G401.6 (cell line): ENCODE data around the gene CYTH1.

Source experiments
- FAIRE-seq: peaks from 2 replicates; lab custom pipeline; 2012; peaks lifted over from hg19 to GRCh38; lab: Jason Lieb, UNC

CYTH1 gene

DNA sequence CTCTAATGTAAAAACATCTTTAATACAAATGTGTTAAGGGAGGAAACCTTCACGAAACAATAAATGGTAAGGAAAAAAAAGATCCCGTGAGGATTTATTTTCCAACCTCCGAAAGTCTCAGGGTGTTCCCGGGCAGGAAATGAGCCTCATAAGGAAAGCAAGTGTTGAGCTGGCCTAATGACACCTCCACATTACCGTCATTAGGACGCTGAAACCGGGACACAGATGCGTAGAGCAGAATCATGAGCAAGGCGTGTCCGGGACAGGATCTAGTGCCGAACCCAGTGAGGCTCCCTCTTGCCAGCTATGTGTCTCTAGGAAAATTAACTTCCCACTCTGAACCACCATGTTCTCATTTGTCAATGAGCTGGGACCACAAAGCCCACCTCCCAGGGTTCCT is 22.7 kb upstream of the CYTH1 start:
- no peak for FAIRE-seq

DNA sequence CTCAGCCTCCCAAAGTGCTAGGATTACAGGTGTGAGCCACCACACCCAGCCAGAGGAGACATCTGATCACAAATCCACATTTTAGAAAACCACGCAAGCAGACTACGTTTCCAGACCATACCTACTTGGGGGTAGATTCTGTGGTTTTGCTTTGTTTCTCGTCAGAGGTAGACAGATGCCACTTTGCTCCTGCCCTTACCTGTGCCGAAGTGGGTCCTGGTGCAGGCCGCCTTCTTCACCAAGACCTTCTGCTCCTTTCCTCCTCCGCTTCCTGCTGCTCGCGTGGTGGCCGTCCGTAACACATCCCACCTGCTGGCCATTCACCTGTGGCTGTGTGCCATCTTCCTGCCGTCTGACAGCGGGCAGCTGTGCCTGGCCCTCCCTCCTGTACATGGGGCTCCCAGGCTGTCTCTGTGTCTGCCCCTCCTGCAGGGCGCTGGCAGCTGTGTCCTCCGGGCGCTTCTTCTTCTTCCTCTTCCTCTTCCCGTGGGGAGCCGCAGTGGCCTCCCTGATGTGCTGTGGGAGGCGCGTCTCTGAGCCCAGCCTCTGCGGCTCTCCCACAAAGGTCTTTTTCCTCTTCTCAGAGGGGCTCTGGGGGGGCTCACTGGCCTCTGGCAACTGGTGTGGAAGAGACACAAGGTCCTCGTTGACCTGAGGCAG is 21.2 kb upstream of the CYTH1 start:
- no peak for FAIRE-seq

DNA sequence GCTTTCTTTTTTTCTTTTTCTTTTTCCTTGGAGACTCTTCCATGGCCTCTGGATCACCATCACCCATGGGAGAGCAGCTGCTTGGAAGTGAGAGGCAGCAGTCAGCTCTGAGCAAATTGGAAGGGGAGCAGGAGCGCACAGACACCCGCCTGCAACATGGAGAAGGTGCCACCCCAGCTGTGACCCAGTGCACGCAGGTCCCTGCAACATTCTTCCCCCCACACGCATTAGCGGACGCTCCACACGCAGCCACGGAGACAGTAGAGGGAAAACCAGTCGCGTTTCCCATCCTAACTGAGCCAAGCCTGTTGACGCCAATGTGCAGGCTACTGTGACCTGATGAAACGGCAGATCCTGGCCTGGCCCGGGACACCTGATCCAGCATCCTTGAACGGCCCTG is 20.4 kb upstream of the CYTH1 start:
- no peak for FAIRE-seq

DNA sequence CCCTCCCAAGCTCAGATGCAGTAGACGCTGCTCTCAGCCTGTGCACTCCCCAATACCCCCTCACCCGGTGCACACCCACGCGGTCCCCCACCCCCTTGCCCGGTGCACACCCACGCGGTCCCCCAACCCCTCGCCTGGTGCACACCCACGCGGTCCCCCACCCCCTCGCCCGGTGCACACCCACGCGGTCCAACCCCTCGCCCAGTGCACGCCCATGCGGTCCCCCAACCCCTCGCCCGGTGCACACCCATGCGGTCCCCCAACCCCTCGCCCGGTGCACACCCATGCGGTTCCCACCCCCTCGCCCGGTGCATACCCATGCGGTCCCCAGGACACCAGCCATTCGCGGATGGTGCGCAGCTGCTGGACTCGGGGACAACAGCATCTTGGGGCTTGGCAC is 19.9 kb upstream of the CYTH1 start:
- FAIRE-seq, result no peak

DNA sequence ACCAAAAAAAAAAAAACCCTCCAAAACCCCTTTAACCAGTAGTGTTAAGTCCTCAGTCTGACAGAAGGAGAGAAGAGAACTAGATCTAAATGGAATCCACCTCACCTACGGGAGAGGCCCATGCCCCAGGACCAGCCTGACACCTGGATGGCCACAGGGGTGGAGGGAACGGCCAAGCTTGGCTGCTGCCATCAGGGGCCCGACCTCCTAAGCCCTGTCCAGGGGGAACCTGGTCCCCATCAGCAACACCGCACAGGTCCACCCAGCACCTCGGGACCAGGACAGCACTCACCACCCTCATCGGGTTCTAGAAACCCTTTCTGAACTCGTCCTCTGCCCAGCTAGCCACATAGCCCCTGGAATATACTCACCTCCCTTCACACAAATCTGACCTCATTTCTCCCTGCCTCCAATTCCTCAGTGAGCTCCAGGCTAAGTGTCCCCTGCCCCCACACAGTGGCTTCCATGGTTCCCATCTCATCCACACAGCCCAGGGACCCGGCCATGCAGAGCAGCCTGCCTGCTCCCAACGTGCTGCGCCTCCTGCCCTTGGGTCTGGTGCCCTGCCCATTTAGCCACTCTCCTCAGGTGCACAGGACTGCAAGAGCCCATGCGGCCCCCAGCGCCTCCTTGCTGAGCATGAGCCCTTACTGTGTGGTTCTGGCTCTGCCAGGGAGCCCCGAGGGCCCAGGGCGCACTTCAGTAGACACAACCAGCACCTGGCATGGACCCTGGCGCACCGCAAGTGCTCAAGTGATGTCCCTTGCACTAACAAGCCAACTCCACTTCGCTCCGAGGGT is 18.3 kb upstream of the CYTH1 start:
- FAIRE-seq, result no peak

DNA sequence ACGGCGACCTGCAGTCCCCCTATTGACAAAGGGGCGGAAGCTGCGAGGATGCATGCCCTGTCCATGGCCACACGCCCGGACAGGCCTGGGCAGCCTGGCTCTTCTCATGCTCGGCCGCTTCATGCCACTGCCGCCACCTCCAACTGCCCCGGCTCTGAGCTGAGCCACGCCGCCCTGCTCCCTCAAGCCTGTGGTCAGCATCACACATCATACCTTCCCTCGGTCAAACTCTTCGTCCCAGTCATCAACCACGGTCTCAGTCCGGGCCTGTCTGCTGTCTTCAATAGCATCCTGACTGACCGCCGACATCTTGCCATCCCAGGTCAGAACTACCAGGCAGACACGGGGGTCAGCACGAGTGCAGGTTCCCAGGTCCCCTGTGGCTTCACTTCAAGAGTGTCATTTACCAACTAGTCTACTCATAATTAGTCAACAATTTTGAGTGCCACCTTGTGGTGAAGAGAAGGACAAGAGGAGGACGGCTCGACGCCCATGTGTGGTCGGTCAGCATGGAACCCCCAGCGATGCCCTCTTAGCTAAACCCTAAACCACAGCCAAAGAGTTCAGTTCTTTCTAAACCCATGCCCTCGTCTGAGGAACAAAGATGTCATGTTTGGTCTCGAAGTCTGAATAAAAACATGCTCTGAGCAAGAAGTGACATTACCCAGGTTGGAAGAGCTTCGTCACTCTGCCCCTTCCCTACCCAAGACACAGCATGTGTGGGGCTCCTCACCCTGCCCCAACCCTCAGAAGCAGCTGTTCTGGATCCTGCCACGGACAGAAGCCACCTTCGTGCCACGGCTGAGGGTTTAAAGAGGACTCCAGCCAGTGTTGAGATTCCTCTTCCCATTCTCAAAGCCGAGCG is 16.9 kb upstream of the CYTH1 start:
- FAIRE-seq, result no peak

DNA sequence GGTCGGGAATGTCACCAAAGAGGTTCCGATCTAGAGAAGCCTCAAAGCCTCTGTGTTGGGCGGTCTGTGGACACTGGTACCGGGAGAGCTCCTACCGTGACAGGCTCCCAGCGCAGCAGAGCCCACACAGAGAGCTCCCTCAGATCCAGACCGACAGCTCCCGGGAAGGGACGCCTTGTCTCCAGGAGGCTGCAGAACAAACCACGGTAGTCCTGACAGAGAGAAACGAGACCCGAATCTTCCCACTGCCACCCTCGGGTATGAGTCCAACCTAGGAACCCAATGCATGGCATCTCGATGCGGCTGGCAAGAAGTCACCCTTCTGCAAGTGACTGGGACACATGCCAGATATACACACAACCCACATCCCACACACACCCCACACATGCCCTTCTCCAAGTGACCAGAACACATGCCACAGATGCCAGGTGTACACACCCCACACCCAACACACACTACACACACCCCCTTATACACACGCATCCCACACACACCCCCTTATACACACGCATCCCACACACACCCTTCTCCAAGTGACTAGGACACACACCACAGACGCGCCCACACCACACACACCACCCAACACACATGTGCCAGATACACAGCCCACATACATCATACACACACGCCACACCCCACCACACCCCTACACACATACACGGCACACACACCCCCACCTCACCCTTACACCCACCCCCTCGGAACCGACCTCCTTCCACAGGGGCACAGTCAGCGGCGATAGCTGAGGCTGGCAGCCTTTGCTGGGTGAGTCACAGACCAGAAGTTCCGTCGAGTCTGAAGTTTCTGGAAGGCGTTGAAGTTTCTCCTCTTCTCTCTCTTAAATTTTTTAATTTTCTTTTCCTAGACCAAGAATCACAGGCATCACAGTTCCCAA is 15.9 kb upstream of the CYTH1 start:
- no peak for FAIRE-seq

DNA sequence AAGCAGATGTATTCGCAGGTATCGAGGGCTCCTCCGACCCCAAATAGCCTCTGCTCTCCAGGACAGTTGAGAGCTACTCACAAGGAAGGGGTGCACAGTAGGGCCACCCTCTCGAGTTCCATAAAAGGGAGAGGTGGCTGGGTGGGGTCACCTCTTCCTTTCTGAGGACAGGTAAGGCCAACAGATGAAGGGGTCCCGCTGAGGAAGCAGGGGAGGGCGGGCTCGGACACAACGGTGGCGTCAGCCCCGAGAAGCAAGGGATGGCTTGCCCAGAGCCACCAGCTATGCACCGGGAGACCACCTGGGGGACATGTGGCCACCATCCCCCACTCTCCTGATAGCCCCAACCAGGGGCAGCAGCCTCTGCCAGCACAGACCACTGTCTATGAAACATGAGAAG is 15.1 kb upstream of the CYTH1 start:
- FAIRE-seq, result no peak

DNA sequence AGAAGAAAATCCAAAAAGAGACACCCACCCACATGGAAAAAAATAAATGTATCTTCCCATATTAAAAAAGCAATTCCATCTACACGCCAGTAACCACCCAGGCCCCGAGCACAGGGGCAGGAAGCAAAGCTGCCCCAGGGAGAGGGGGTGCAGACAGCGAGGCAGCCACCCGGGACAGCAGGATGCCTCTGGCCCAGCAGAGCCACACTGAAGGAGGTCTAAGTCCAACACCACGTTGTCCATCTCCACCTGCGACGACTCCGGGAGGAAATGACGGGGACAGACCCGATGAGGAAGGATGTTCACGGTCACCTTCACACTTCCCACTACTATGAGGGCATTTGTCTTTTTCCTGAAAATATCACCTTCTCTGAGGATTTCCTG is 14.4 kb upstream of the CYTH1 start:
- no peak for FAIRE-seq

DNA sequence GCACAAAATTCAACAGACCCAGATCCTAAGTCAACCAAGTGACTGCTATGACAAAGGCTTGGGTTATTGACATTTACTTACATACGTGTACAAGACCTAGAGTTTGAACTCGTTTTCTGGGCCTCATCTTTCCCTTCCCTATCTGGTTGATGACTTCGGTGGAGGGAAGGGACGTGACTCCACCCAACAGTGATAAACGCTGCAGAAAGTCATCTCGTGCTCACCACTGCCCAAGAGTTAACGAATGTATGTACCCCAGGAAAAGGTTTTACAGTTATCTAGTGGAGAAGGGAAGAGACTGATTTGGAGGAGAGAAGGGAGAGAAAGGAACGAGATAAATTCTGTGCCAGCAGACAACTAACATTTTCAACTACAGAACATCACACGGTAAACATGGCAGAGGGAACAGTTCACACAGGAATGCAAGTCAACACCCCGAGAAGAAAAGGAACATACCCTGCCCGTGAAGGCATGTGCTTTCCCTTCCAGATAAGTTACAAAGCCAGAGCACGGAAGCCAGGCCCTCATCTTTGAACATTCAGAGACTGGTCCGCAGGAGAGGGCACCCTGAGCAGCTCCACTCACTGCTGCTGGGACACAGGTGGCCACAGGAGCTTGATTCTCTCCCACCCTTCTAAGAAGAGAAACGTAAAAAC is 13.9 kb upstream of the CYTH1 start:
- FAIRE-seq, result no peak

DNA sequence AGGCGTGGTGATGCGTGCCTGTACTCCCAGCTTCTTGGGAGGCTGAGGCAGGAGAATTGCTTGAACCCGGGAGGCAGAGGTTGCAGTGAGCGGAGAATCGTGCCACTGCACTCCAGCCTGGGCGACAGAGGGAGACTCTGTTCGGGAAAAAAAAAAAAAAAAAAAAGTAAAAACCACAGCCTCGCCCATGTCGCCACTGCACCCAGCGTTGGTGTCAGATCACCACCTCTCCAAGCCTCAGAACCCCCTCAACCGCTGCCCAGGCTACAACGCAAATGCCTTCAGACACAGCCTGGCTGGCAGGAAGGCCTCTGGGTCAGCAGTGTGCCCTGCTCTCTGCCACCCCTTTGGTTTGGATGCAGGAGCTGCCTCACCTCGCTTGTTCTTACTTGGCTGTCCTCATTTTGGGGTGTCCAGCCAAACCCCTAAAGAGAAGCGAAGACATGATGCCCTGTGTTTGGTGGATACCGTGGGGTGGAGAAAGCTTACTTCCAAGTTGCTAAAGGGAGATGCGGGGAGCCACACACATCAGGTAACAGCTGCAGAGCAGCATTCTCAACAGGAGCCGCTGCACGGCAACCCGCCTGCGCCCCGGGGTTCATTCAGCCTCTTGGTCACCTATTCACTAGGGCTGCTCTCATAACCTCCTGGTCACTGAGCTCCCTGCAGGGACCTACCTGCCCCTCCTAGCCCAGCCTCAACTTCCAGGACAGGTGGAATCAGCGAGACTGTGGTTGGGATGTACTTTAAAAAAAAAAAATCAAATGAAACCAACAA is 13.0 kb upstream of the CYTH1 start:
- no peak for FAIRE-seq

DNA sequence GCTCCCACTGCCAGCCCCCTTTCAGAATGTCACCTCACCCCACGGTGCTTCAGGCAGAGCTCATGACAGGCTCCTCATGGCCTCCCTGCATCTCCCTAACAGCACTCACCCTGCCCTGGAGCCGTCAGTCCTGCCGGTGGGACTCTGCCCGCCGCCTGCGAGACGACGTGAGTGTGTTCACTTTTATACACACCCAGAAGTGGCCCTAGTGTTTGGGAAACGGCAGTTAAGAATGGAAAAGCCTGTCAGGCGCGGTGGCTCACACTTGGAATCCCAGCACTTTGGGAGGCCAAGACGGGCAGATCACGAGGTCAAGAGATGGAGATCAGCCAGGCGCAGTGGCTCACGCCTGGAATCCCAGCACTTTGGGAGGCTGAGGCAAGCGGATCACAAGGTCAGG is 12.3 kb upstream of the CYTH1 start:
- no peak for FAIRE-seq

DNA sequence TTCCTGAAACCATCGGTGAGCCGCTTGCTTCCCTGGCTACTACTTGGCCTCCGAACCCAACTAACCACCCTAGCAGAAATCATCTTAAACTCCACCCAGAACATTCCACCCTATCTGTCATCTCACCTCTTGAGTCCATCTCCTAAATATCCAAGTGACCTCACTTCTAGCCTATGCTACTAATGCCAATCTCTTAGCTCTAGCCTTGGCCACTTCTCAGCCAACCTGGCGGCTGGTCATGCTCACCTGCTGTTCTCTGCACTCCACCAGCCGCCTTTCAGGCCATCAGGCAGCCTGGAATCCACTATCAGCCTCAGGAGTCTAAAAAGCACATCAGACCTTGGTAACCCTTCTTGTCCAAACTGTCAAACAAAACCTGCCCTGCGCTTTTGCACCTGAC is 11.9 kb upstream of the CYTH1 start:
- no peak for FAIRE-seq

DNA sequence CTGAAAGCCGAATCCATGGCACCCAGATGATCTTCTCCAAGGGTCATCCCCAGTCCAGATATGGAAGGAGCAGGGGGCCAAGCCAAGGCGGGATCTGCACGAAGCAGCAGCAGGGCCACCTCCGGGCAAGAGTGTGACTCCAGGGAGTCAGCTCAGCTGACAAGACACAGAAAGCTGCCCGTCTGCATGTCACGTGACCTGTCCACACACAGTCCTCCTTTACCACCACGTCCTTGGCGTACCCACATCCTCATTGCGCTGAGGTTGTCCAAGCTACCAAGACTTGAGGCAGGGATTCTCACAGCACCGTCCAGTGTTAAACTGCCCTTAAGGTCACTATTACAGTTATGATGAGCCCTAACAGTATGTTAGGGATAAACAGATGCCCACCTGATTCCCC is 11.3 kb upstream of the CYTH1 start:
- FAIRE-seq, result no peak

DNA sequence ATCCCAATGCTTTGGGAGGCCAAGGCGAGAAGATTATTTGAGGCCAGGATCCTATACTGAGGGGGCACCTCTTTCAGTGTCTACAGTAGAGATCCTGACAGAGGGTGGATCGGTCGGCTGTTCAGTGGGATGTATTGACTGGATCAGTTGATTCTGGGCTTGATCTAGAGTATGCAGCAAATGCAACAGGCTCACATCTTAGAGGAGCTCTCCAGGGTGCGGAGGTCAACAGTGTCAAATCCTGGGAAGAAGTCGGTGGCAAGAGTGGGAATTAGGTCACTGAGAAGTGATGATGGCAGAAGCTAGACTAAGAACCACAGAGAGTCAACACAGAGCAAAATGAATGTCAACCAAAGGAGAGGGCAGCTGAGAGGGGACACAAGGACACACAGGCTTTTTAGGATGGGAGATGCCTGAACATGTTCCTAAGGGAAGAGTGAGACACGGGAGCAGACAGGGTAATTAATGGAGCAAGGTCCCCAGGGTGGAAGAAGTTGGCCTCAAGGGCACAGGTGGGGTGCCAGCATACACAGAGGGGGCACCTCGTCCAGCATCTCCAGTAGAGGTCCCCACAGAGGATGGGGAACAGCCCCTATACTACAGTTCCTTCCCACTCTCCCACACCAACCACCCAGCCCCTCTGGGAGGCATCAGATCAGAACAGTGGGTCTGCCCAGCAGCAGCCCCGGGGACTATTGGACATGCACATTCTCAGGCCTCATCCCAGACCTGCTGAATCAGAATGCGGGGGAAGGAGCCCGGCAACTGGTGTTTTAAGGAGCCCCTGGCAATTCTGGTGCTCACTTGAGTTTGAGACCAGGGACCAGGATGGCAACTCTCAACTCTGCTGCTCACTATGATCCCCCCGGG is 10.0 kb upstream of the CYTH1 start:
- FAIRE-seq, result no peak

DNA sequence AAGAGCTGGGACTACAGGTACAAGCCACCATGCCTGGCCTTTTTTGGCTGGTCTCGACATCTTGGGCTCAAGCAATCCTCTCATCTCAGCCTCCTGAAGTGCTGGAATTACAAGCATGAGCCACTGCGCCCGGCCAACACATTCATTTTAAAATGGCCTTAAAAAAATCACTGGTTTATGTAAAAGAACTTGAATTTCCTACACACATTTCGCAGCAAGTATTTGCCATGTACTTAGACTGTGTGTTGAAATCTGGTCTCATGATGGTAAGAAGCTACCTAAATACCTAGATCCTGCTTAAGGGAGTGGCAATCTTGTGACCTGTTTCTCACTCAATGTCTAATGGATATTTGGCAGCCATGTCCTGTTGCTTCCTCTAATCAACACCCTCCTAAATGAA is 8.5 kb upstream of the CYTH1 start:
- no peak for FAIRE-seq

DNA sequence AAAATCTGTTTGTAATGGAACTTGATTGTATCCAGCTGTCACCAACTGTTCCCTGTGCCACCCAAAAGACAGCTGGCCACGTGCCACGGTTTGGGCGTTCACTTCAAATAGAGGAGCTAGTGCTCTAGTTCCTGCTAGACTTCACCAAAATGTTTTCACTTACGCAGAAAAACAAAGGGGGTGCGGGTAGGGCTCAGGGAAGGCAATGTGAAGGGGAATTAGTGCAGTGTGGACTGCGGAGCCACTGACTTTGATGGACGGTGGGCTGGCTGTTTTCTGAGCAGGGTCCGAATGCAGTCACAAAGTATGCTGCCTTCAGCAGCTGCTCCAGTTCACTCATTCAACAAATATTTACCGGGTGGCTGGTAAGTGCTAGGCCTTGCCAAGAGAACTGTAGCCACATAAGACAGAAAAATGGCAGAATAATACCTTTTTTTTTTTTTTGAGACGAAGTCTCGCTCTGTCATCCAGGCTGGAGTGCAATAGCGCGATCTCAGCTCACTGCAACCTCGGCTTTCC is 7.6 kb upstream of the CYTH1 start:
- no peak for FAIRE-seq

DNA sequence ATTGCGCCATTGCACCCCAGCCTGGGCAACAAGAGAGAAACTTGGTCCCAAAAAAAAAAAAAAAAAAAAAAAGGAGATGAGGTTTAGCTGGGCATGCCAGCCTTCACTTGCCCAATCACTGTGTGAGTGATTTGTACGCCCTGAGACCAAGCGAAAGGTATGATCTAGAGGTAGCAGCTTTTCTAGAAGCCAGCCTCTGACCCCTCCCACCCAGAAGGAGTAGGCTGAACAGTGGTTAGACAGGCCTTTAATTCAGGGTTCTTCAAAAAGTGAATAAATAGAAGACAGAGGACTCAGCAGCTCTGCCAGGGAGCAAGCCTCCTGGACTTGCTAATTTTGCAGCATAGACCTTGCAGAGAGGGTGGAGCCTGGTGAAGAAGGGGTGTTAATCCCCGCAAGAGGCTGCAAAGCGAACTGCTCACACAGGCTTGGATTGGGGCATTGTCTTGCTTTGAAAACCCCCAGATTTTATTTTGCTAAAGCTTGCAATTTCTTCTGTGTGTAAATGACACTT is 7.1 kb upstream of the CYTH1 start:
- FAIRE-seq, result no peak

DNA sequence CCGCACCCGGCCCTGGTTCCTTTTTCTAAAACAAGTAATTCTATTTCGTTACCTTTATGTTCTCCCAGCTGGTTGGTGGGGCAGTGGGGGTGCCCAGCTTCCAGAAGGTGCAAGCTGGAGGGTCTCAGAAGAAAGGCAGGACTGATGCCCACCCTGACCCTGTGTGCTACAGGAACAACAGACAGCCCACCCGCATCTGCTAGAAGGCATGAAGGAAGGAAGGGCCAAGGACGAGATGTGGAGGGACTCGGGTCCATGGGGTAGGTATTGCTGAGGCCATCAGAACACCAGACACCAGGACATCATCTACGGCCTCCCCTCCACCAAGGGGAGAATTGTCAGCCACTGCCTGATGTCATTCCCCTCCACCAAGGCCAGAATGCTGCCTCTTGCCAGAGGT is 6.4 kb upstream of the CYTH1 start:
- FAIRE-seq, result no peak
